OCI-LY7 (cell line): ENCODE measurements around the gene CALM3. TPM values are rescaled to one million over a fixed set of nuclear protein-coding genes. Genes with fewer than 3 reads are reported as not detected.

Experiments
- BruUV-seq: library from RNA; stranded (reverse); fragments of 400-500 nt; replicated peaks from 2 replicates; lab custom pipeline; 2021; lab: Mats Ljungman, UMichigan
- CTCF ChIA-PET: fragments of 300-600 bp; sonication (Branson Sonifier 250); formaldehyde crosslinking; loops from one replicate; lab custom pipeline; 2022; ENCODE audit warnings: antibody characterized with exemption; ENCODE audit not compliant: unreplicated experiment; lab: Charles Lee
- POLR2A ChIA-PET: fragments of 300-600 bp; sonication (Branson Sonifier 250); formaldehyde crosslinking; loops from one replicate; lab custom pipeline; 2022; ENCODE audit warnings: antibody characterized with exemption; lab: Charles Lee
- DNase-seq: peaks from one replicate; pipeline ENCODE4 v3.0.0-alpha.2; 2015; ENCODE audit warnings: low spot score
- H2AFZ ChIP-seq: fragments of 200-600 bp; sonication (generic), shearing (Covaris generic); 2 replicates; pipeline ENCODE4 v1.6.1; 2014; ENCODE audit warnings: mild to moderate bottlenecking, antibody characterized with exemption, low read length, moderate library complexity
- H3K27ac ChIP-seq: fragments of 200-600 bp; sonication (generic); 2 replicates; pipeline ENCODE4 v1.5.1; 2014; ENCODE audit warnings: mixed run types, low read depth, mild to moderate bottlenecking, moderate library complexity, low read length, inconsistent platforms; ENCODE audit not compliant: poor library complexity, severe bottlenecking
- H3K36me3 ChIP-seq: fragments of 200-600 bp; sonication (generic); 2 replicates; pipeline ENCODE4 v1.6.1; 2014; ENCODE audit warnings: mild to moderate bottlenecking, antibody characterized with exemption, low read length, moderate library complexity, mixed read lengths; ENCODE audit not compliant: insufficient read depth
- H3K4me1 ChIP-seq: fragments of 200-600 bp; sonication (generic); 2 replicates; pipeline ENCODE4 v1.5.1; 2014; ENCODE audit warnings: mild to moderate bottlenecking, low read length; ENCODE audit not compliant: insufficient read depth, poor library complexity, severe bottlenecking
- H3K4me2 ChIP-seq: fragments of 200-600 bp; sonication (generic); 2 replicates; pipeline ENCODE4 v1.6.1; 2014; ENCODE audit warnings: mild to moderate bottlenecking, low read length
- H3K4me3 ChIP-seq: fragments of 200-600 bp; sonication (generic); 2 replicates; pipeline ENCODE4 v1.5.1; 2014; ENCODE audit warnings: mild to moderate bottlenecking, low read depth, low read length; ENCODE audit not compliant: poor library complexity, severe bottlenecking
- H3K79me2 ChIP-seq: fragments of 200-600 bp; sonication (generic); 2 replicates; pipeline ENCODE4 v1.6.1; 2016; ENCODE audit warnings: low read depth, mild to moderate bottlenecking, low read length, moderate library complexity, mixed read lengths; ENCODE audit not compliant: insufficient read depth
- H3K9me2 ChIP-seq: fragments of 200-600 bp; sonication (generic); 2 replicates; pipeline ENCODE4 v1.6.1; 2016; ENCODE audit warnings: mild to moderate bottlenecking, low read length, mixed read lengths; ENCODE audit not compliant: insufficient read depth
- H3K9me3 ChIP-seq: fragments of 200-600 bp; sonication (generic); 2 replicates; pipeline ENCODE4 v1.6.1; 2014; ENCODE audit warnings: mild to moderate bottlenecking, mixed run types, low read length, mixed read lengths
- H4K20me1 ChIP-seq: fragments of 200-600 bp; sonication (generic); 2 replicates; pipeline ENCODE4 v1.6.1; 2014; ENCODE audit warnings: mild to moderate bottlenecking, antibody characterized with exemption, low read length, moderate library complexity, mixed read lengths; ENCODE audit not compliant: insufficient read depth
- CTCF ChIP-seq: fragments of 200-600 bp; sonication (generic); conservative IDR thresholded peaks from 2 replicates; pipeline ENCODE4 v1.5.1; 2014; ENCODE audit warnings: mild to moderate bottlenecking, antibody characterized with exemption, low read length, moderate library complexity, mixed read lengths
- EZH2phosphoT487 ChIP-seq: fragments of 200-600 bp; sonication (generic); IDR thresholded peaks from 2 replicates; pipeline ENCODE4 v1.6.1; 2018; ENCODE audit warnings: low read depth, borderline replicate concordance, mild to moderate bottlenecking, mixed run types, antibody characterized with exemption, low read length, moderate library complexity, mixed read lengths
- intact Hi-C: fragments of 100-400 bp; cut with micrococcal nuclease; formaldehyde crosslinking; loops from one replicate; pipeline ENCODE4 v1.10.0; 2022; ENCODE audit not compliant: unreplicated experiment
- total RNA-seq, 2 experiments: library from RNA; depleted of rRNA in 1 of 2; stranded (reverse); fragments of >200 nt in 1 of 2; shearing (Covaris generic) in 1 of 2; gene quantifications; 2 replicates each; pipeline ENCODE4 v1.2.3, GENCODE V29; 2014 to 2022

The CALM3 gene
- total RNA-seq, 2 experiments from 2014 or later, result 175 to 198 TPM

- Histone ChIP-seq H3K4me1 (peaks cover 49% of the 10 kb centered on the region), H3K4me3 (no peak within 1 kb of the TSS), H3K36me3 (no peaks in the 10 kb centered on the region), H4K20me1 (no peaks in the 10 kb centered on the region), H3K9me2 (no peaks in the 10 kb centered on the region), H3K4me2 (peak within 1 kb of the TSS; percentile 63; the same call in 1 of the 2 replicates), H2AFZ (0 out of 2 replicates have a peak within 1 kb of the TSS, but pooled peaks have one; percentile 29), H3K27ac (no peak within 1 kb of the TSS), H3K9me3 (no peaks in the 10 kb centered on the region), H3K79me2 (no peaks in the 10 kb centered on the region)
- BruUV-seq, result no TSS peak
- intact Hi-C loops, result no loop called here
- no peak for DNase-seq
- CTCF ChIA-PET, result interaction anchor here (1.9 kb wide), 1 partner anchor 26 kb away, joined by 6 read pairs; the partner anchor contains the start of gene DACT3
- POLR2A ChIA-PET, result interaction anchor here (0.6 kb wide), 1 partner anchor 974 kb away, joined by 3 read pairs; no protein-coding TSS in a partner anchor
- TF ChIP-seq CTCF (no peak), EZH2phosphoT487 (no peak)
Measured at GRCh38 chr19:46635920-46636761, 35.0 kb downstream of the CALM3 start, which contains the start of gene GNG8. TSS of gene GNG8 (minus strand) at chr19:46636202. CDS start at chr19:46634682, 1,520 bp downstream.

GRCh38 chr19:46637224-46637623 lies 36.1 kb downstream of the CALM3 start:
- no TSS peak for BruUV-seq
- H3K36me3 ChIP-seq, result no peaks in the 10 kb centered on the region
- H3K4me3 ChIP-seq, result no peak overlapping the region
- no peak overlapping the region for H3K27ac ChIP-seq
- H2AFZ ChIP-seq, result no peak overlapping the region
- no peaks in the 10 kb centered on the region for H3K9me3 ChIP-seq
- no peaks in the 10 kb centered on the region for H3K79me2 ChIP-seq
- no peaks in the 10 kb centered on the region for H4K20me1 ChIP-seq
- H3K4me1 ChIP-seq, result peaks cover 49% of the 10 kb centered on the region
- POLR2A ChIA-PET, result interaction anchor here (0.6 kb wide), 2 partner anchors 973 to 1692 kb away, joined by 3 read pairs; no protein-coding TSS in a partner anchor
- CTCF ChIA-PET, result interaction anchor here (1.9 kb wide), 1 partner anchor 25 kb away, joined by 6 read pairs; the partner anchor contains the start of gene DACT3
- TF ChIP-seq EZH2phosphoT487, result no peak
- no peak for TF ChIP-seq CTCF
- intact Hi-C loops, result no loop called here
- DNase-seq, result no peak
- no peaks in the 10 kb centered on the region for H3K9me2 ChIP-seq
- no peak overlapping the region for H3K4me2 ChIP-seq
